ENCODE measurements around the gene NFATC2IP.
"Not testable (repeated sequence)": the region's sequence is repeated elsewhere in the genome, so short reads cannot be mapped to it uniquely, and the experiment has no call there.

Gene NFATC2IP

DNA sequence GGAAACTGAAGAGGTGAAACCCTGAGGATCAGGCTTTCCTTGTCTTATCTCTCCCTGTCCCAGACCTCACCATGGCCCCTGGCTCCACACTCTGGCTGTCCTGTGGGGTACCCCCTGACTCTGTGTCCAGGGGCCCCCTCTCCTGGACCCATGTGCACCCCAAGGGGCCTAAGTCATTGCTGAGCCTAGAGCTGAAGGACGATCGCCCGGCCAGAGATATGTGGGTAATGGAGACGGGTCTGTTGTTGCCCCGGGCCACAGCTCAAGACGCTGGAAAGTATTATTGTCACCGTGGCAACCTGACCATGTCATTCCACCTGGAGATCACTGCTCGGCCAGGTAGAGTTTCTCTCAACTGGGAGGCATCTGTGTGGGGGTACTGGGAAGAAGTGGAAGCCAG is 17.6 kb upstream of the NFATC2IP start:
- DNase-seq (ENCODE audit: low read depth) = no peak
- H3K4me3 ChIP-seq (ENCODE audit: low read length) = no peak overlapping the region
- TF ChIP-seq, protein P1, sequence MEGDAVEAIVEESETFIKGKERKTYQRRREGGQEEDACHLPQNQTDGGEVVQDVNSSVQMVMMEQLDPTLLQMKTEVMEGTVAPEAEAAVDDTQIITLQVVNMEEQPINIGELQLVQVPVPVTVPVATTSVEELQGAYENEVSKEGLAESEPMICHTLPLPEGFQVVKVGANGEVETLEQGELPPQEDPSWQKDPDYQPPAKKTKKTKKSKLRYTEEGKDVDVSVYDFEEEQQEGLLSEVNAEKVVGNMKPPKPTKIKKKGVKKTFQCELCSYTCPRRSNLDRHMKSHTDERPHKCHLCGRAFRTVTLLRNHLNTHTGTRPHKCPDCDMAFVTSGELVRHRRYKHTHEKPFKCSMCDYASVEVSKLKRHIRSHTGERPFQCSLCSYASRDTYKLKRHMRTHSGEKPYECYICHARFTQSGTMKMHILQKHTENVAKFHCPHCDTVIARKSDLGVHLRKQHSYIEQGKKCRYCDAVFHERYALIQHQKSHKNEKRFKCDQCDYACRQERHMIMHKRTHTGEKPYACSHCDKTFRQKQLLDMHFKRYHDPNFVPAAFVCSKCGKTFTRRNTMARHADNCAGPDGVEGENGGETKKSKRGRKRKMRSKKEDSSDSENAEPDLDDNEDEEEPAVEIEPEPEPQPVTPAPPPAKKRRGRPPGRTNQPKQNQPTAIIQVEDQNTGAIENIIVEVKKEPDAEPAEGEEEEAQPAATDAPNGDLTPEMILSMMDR (IDR thresholded peaks at IDR 0.05; ENCODE audit: insufficient read depth, low read depth, low read length, missing control alignments) = no peak

DNA sequence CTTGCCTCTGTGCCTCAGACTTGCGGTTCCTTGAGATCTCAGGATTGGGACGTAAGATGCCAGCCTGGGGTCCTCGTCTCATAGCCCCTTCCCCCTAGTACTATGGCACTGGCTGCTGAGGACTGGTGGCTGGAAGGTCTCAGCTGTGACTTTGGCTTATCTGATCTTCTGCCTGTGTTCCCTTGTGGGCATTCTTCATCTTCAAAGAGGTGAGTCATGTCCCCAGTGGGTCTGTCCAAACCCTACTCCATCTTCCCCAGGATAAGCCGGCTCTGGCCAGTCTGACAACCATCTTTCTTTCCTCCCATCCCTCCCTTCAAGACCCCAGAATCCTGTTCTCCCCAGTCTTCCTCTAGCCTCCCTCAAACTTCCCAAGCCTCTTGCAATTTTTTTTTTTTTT is 15.4 kb upstream of the NFATC2IP start:
- TF ChIP-seq, protein P1 (IDR thresholded peaks at IDR 0.05; ENCODE audit: insufficient read depth, low read depth, low read length, missing control alignments) = no peak
- no peak overlapping the region for H3K4me3 ChIP-seq (ENCODE audit: low read length)
- DNase-seq (ENCODE audit: low read depth) = no peak

DNA sequence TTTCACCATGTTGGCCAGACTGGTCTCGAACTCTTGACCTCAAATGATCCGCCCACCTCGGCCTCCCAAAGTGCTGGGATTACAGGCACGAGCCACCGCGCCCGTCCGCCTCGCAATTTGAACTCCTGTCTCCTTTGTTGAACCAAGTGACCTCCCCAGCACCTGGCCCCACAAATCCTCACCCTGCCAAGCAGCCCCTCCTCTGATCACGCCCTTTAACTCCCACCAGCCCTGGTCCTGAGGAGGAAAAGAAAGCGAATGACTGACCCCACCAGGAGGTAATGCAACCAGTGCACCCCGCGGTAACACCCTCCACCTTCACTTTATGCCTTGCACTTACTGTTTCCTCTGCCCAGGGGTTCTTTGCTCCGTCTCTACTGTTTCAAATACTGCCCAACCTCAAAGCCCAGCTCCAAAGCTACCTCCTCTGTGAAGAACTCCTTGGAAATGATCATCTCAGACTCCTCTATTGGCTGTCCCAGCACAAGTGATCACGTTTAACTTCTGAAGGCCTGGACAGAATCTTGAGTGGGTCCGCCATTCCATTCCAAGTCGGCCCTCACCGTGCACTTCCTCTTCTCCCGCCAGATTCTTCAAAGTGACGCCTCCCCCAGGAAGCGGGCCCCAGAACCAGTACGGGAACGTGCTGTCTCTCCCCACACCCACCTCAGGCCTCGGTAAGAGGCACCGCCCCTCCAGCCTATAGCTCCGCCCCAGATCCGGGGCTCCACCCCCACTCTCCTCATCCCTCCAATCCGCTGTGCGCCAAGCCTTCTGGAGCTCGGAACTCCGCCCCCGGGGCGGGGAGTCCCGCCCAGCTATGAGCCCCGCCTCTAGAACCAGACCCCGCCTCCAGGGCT is 14.6 kb upstream of the NFATC2IP start:
- peak; percentile 86 for DNase-seq (ENCODE audit: low read depth)
- TF ChIP-seq, protein P1 (IDR thresholded peaks at IDR 0.05; ENCODE audit: insufficient read depth, low read depth, low read length, missing control alignments) = no peak
- peak overlapping the region; percentile 27 for H3K4me3 ChIP-seq (ENCODE audit: low read length)

DNA sequence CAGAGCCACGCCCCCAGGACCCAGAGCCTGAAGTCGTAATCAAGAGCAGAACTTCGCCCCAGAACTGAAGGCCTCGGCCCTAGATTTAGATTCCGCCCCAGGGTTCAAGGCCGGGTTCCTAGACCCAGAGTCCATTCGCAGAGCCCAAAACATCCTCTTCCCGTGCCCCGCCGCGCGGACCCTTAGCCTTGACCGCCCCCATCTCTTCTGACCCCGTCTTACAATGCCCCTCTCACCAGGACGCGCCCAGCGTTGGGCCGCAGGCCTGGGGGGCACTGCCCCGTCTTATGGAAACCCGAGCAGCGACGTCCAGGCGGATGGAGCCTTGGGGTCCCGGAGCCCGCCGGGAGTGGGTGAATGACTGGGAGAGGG is 14.0 kb upstream of the NFATC2IP start:
- TF ChIP-seq, protein P1 (IDR thresholded peaks at IDR 0.05; ENCODE audit: insufficient read depth, low read depth, low read length, missing control alignments) = no peak
- no peak overlapping the region for H3K4me3 ChIP-seq (ENCODE audit: low read length)

DNA sequence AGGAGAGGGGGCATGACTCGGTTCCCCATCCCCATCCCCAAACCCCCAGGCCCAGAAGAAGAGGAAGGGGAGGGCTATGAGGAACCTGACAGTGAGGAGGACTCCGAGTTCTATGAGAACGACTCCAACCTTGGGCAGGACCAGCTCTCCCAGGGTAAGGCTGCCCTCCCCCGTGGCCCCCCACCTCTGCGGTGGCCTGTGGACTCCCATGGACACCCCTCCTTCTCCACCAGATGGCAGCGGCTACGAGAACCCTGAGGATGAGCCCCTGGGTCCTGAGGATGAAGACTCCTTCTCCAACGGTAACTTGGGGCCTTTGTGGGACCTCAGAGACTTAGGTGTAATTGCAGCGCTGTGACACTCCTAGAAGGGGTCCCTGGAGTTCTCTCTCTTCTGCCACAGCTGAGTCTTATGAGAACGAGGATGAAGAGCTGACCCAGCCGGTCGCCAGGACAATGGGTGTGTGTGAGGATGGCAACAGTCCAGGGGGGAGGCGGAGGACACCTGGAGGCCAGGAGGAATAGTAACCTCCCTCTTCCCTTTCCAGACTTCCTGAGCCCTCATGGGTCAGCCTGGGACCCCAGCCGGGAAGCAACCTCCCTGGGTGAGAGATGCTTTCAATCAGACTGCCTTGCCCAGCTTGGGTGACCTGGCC is 13.4 kb upstream of the NFATC2IP start:
- no peak overlapping the region for H3K4me3 ChIP-seq (ENCODE audit: low read length)
- TF ChIP-seq, protein P1 (IDR thresholded peaks at IDR 0.05; ENCODE audit: insufficient read depth, low read depth, low read length, missing control alignments) = no peak
- DNase-seq (ENCODE audit: low read depth) = no peak

More for the DNA sequence above, 14.0 kb upstream of the NFATC2IP start:
- no peak for DNase-seq (ENCODE audit: low read depth)

DNA sequence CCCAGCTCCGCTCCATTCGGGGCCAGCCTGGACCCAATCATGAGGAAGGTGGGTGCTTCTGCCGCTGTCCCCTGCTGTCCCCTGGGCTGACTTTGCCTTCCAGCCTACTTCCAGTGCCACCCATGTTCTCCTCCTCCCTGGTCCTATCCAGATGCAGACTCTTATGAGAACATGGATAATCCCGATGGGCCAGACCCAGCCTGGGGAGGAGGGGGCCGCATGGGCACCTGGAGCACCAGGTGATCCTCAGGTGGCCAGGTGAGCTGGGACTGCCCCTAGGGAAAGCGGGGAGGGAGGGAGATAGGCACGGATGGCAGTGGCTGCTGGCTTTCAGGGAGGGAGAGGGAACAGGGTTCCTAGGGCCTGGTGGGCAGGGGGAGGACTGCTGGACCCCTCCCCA is 12.0 kb upstream of the NFATC2IP start:
- TF ChIP-seq, protein P1 (IDR thresholded peaks at IDR 0.05; ENCODE audit: insufficient read depth, low read depth, low read length, missing control alignments) = no peak
- no peak overlapping the region for H3K4me3 ChIP-seq (ENCODE audit: low read length)
- DNase-seq (ENCODE audit: low read depth) = no peak

DNA sequence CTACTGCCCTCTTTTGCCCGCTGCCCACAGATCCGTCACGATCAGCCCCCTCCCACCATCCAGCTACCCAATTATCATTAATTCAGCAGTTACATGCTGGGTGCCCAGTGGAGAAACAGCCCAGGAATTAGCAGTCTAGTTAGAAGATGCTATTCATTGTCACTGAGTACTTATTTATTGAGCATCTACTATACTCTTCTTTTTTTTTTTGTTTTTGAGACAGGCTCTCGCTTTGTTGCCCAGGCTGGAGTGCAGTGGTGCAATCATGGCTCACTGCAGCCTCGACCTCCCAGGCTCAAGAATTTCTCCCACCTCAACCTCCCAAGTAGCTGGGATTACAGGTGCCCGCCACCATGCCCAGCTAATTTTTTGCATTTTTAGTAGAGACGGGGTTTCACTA is 10.9 kb upstream of the NFATC2IP start:
- not testable (repeated sequence) for DNase-seq (ENCODE audit: low read depth); H3K4me3 ChIP-seq (ENCODE audit: low read length)

Measured in epithelial cell of esophagus (primary cell).